AG10803 (cell line): ENCODE results near the gene ZNF438.
"Not testable (repeated sequence)": the region's sequence is repeated elsewhere in the genome, so short reads cannot be mapped to it uniquely, and the experiment has no call there.

ENCODE experiments used
- DNase-seq: peaks from one replicate; pipeline ENCODE4 v3.0.0; 2010; ENCODE audit warnings: low read depth
- H3K4me3 ChIP-seq: 2 replicates; pipeline ENCODE4 v1.5.1; 2011; ENCODE audit warnings: mild to moderate bottlenecking, low read length, control low read depth
- CTCF ChIP-seq: conservative IDR thresholded peaks from 2 replicates; pipeline ENCODE4 v1.5.1; 2011; ENCODE audit warnings: mild to moderate bottlenecking, low read length, control low read depth, inconsistent platforms

The ZNF438 gene

DNA sequence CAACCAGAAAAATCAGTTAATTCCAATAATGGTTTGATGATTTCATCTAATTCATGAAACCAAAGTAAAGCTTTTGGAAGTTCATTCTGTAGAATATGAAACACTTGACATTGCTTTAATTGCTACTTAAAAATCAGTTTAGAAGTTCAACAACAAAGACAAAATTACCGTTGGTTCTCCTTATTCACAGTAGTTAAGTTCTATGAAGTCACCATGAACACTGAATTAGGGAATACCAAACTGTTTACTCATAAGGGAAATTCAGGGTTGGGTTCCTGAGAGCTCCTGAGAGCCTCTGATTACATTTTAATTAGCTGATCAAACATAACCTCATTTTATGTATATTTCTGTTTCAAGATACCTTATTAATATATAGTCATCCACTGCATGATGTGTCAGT, 46.2 kb downstream of the ZNF438 start:
- DNase-seq = peak; percentile 55
- no peak for TF ChIP-seq CTCF
- H3K4me3 ChIP-seq = no peak overlapping the region

- peak; percentile 79 for DNase-seq
- no peak for TF ChIP-seq CTCF
- no peak overlapping the region for H3K4me3 ChIP-seq
Observed at GRCh38 chr10:30984563-30985328, 46.9 kb downstream of the ZNF438 start.

GRCh38 chr10:30983209-30983608, 48.5 kb downstream of the ZNF438 start:
- DNase-seq, H3K4me3 ChIP-seq: not testable (repeated sequence)

DNA sequence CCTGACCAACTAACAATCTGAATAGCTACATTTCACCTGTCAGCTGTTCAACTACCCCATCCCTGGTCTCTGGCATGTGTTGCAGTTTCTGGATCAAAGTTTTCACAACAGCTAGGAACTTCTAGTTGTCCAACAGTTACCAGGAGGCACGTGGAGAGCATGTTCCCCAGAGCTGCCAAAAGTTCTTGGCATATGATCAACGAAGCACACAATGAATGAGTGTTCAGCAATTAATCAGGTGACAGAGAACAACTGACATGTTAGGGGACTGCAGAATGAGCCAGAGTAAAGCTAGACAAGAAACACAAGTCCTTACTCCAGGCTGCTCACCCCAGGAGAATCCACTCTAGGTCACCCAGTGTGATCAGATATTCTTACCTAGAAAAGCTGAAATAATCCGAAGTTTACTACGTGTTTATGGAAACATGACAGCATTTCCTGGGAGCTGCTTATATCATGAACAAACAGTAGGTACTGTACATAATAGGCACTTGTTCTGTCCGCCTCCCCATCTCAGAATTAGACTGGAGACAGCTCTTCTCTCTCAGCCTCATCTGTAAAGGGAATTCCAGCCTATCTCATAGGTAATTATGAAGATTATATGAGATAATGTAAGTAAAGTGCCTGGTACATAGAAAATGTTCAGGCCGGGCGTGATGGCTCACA, 50.6 kb downstream of the ZNF438 start:
- no peak for TF ChIP-seq CTCF
- H3K4me3 ChIP-seq = no peak overlapping the region
- peak; percentile 76 for DNase-seq

DNA sequence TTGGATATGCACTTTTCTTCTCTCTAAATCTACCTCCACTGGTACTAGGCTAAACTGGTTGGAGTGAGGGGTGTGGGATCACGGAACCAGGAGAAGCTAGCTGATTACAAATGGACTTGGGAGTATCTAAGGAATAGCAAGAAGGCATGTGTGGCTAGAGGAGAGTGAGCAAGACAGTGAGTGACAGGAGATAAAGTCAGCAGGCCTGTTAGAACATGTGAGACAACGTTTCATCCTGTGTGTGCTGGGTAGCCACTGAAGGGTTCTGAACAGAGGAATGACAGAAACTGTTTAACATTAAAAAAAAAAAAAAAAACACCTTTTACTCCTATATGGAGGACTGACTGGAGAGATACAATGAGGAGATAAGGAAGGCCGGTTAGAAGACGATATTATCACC, 51.7 kb downstream of the ZNF438 start:
- no peak for DNase-seq
- no peak overlapping the region for H3K4me3 ChIP-seq
- TF ChIP-seq CTCF = no peak

- TF ChIP-seq CTCF = no peak
- no peak overlapping the region for H3K4me3 ChIP-seq
- DNase-seq = no peak
Observed at GRCh38 chr10:30978843-30979242, 52.8 kb downstream of the ZNF438 start.

- TF ChIP-seq CTCF = no peak
- H3K4me3 ChIP-seq = no peak overlapping the region
- DNase-seq = no peak
Observed at GRCh38 chr10:30977385-30977784, 54.3 kb downstream of the ZNF438 start.
